Measurements from ENCODE around the gene SLC6A15. TPM values are rescaled to one million over a fixed set of nuclear protein-coding genes. Genes with fewer than 3 reads are reported as not detected.

The SLC6A15 gene
- total RNA-seq, 1 donor, result not detected

DNA sequence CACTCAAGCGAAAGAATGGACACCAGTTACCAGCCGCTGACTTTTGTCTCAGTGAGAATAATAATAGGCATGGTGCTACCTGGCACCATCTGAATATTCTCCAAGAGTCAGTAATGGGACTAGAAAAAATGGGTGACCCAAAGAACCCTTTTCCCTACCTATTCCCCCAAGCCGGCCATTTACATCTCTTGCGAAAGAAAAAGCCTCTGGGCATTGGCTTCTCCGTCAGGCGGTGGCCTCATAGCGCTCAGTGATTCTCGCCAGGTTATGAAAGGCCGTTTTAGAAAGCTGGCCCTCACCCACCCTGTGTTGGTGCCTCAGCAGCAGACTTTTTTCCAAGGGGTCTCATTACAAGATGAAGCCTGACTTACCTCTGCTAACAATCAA lies 523 bp upstream of the SLC6A15 start:
- Histone ChIP-seq H3K79me2 (ENCODE audit: insufficient read depth, low read length) (no peaks in the 10 kb centered on the region), H3K4me1 (ENCODE audit: insufficient read depth, low read length) (peaks cover 15% of the 10 kb centered on the region), H3K9me3 (ENCODE audit: low read depth, low read length) (no peaks in the 10 kb centered on the region), H3K27ac (ENCODE audit: low read depth, low read length) (no peak overlapping the region), H3K4me2 (ENCODE audit: insufficient read depth, low read length) (peak overlapping the region; percentile 87), H3K27me3 (ENCODE audit: insufficient read depth, low read length) (peaks cover 21% of the 10 kb centered on the region), H3K36me3 (ENCODE audit: insufficient read depth, low read length) (no peaks in the 10 kb centered on the region), H2AFZ (ENCODE audit: low read length) (no peak overlapping the region), H3K4me3 (ENCODE audit: insufficient read depth, low read length) (peak overlapping the region; percentile 70), H4K20me1 (ENCODE audit: insufficient read depth, low read length) (no peaks in the 10 kb centered on the region)
- no peak for DNase-seq (ENCODE audit: insufficient read length, low spot score, missing footprints)
- TF ChIP-seq, protein P1, sequence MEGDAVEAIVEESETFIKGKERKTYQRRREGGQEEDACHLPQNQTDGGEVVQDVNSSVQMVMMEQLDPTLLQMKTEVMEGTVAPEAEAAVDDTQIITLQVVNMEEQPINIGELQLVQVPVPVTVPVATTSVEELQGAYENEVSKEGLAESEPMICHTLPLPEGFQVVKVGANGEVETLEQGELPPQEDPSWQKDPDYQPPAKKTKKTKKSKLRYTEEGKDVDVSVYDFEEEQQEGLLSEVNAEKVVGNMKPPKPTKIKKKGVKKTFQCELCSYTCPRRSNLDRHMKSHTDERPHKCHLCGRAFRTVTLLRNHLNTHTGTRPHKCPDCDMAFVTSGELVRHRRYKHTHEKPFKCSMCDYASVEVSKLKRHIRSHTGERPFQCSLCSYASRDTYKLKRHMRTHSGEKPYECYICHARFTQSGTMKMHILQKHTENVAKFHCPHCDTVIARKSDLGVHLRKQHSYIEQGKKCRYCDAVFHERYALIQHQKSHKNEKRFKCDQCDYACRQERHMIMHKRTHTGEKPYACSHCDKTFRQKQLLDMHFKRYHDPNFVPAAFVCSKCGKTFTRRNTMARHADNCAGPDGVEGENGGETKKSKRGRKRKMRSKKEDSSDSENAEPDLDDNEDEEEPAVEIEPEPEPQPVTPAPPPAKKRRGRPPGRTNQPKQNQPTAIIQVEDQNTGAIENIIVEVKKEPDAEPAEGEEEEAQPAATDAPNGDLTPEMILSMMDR (IDR thresholded peaks at IDR 0.05; ENCODE audit: extremely low read depth, low read depth, low read length), result no peak

DNA sequence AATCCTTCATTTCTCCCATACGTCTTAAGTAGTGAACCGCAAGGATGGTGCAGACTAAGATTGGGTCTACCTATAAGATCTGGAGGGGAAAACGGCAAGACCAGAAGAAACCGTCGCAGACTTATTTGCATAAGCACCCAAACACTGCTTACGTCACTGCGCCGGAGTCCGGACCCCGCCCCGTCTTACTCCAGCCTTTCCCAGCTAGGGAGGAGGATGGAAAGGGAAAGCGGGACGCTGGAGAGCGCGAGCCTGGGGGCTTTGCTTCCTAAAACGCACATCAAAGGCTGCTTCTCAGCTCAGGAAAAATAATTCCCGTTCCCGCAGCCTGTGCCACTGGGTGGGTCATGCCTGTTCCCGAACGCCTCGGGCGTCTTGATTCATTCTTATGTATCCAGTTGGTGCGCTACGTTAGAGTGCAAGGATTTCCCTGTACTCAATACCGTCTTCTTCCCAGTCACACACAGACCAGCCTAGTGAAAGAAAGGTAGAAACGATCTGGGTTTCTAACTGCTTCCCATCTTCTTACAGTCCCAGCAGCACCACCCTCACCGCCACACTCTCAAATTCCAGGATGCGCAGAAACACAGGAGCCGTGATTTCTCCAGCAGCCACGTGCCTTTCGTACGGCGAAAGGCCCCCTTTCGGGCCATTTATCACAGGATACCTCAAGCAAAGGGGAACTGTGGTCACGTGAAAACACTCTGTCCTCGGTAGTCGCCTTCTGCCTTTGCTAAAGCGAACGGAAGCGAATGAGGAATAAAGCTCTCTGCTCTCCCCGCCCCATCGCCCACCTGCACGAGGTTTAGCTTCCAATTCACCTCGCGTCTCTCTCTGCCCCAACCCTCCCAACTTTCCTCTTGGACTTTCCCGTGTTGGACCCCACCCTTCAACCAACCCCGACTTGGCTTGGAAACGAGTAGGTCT lies 1.1 kb downstream of the SLC6A15 start:
- Histone ChIP-seq H2AFZ (ENCODE audit: low read length) (peak overlapping the region; percentile 78), H3K79me2 (ENCODE audit: insufficient read depth, low read length) (no peaks in the 10 kb centered on the region), H3K9me3 (ENCODE audit: low read depth, low read length) (no peaks in the 10 kb centered on the region), H3K36me3 (ENCODE audit: insufficient read depth, low read length) (no peaks in the 10 kb centered on the region), H3K27ac (ENCODE audit: low read depth, low read length) (no peak overlapping the region), H3K4me2 (ENCODE audit: insufficient read depth, low read length) (peak overlapping the region; percentile 87), H3K27me3 (ENCODE audit: insufficient read depth, low read length) (peaks cover 23% of the 10 kb centered on the region), H3K4me3 (ENCODE audit: insufficient read depth, low read length) (peak overlapping the region; percentile 70), H3K4me1 (ENCODE audit: insufficient read depth, low read length) (peaks cover 15% of the 10 kb centered on the region), H4K20me1 (ENCODE audit: insufficient read depth, low read length) (no peaks in the 10 kb centered on the region)
- TF ChIP-seq, protein P1 (IDR thresholded peaks at IDR 0.05; ENCODE audit: extremely low read depth, low read depth, low read length), result no peak
- DNase-seq (ENCODE audit: insufficient read length, low spot score, missing footprints), result peak; percentile 77

DNA sequence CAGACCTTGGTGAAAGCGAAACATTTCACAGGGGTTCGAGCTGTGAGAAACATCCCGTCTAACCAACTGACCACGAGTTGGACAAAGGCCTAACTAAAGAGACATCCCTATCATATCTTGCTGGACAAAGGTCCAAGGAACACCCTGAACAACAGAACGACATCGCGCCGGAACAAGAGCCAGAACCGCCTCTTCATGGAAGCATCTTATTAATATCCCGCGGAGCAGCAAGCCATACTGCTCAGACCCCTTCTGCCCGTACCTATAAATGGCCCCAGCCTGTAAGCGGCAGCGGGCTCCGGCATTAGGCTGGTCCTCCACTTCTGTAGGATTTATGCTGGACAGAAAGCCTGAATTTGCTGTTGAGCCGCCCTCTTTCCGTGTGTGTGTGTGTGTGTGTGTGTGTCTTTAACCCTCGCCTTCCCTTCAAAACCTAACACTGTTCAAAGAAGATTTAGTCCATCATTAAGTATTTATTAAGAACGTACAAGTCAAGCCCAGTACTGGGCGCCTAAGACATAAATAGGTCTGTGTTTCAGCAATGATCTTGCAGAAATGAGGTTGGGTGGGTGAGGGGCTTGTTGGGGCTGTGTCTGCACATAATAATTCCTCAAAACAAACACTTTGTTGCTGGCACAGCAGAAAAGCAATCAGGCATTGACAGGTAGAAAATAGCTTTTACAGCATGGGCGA lies 1.9 kb downstream of the SLC6A15 start:
- Histone ChIP-seq H3K4me1 (ENCODE audit: insufficient read depth, low read length) (peaks cover 15% of the 10 kb centered on the region), H2AFZ (ENCODE audit: low read length) (peak overlapping the region; percentile 78), H3K79me2 (ENCODE audit: insufficient read depth, low read length) (no peaks in the 10 kb centered on the region), H3K4me2 (ENCODE audit: insufficient read depth, low read length) (peak overlapping the region; percentile 87), H3K27me3 (ENCODE audit: insufficient read depth, low read length) (peaks cover 25% of the 10 kb centered on the region), H3K4me3 (ENCODE audit: insufficient read depth, low read length) (peak overlapping the region; percentile 70), H3K36me3 (ENCODE audit: insufficient read depth, low read length) (no peaks in the 10 kb centered on the region), H4K20me1 (ENCODE audit: insufficient read depth, low read length) (no peaks in the 10 kb centered on the region), H3K27ac (ENCODE audit: low read depth, low read length) (no peak overlapping the region), H3K9me3 (ENCODE audit: low read depth, low read length) (no peaks in the 10 kb centered on the region)
- no peak for DNase-seq (ENCODE audit: insufficient read length, low spot score, missing footprints)
- TF ChIP-seq, protein P1 (IDR thresholded peaks at IDR 0.05; ENCODE audit: extremely low read depth, low read depth, low read length), result no peak

DNA sequence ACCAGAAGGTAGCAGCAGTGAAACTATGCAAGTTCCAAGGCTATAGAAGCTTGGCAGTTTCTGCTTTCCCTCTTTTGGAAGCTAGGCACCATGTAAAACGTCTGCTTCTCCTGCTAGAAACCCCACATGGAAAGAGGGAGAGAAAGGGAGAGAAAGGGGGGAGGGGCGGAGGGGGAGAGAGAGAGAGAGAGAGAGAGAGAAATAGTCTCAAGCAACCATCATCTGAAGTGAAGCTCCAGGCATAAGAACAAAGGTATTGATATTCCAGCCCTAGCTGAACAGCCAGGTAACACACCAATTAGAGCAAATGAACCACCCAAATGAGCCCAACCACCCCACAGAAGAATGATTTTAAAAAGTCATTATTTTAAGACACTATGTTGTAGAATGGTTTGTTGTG lies 8.5 kb downstream of the SLC6A15 start:
- no peaks in the 10 kb centered on the region for H3K4me1 ChIP-seq (ENCODE audit: insufficient read depth, low read length)
- H3K4me2 ChIP-seq (ENCODE audit: insufficient read depth, low read length), result no peak overlapping the region
- H2AFZ ChIP-seq (ENCODE audit: low read length), result no peak overlapping the region
- H3K9me3 ChIP-seq (ENCODE audit: low read depth, low read length), result no peaks in the 10 kb centered on the region
- no peak overlapping the region for H3K4me3 ChIP-seq (ENCODE audit: insufficient read depth, low read length)
- peaks cover 4% of the 10 kb centered on the region for H3K27me3 ChIP-seq (ENCODE audit: insufficient read depth, low read length)
- no peaks in the 10 kb centered on the region for H4K20me1 ChIP-seq (ENCODE audit: insufficient read depth, low read length)
- H3K79me2 ChIP-seq (ENCODE audit: insufficient read depth, low read length), result no peaks in the 10 kb centered on the region
- no peak for DNase-seq (ENCODE audit: insufficient read length, low spot score, missing footprints)
- no peak overlapping the region for H3K27ac ChIP-seq (ENCODE audit: low read depth, low read length)
- no peaks in the 10 kb centered on the region for H3K36me3 ChIP-seq (ENCODE audit: insufficient read depth, low read length)
- TF ChIP-seq, protein P1 (IDR thresholded peaks at IDR 0.05; ENCODE audit: extremely low read depth, low read depth, low read length), result no peak

Measured in osteoblast (primary cell).